ENCODE data around the gene SNRNP70. TPM values are rescaled to one million over a fixed set of nuclear protein-coding genes. Genes with fewer than 3 reads are reported as not detected.
A peak's percentile ranks its signal among the peaks of the same experiment; 100 is the strongest.

The SNRNP70 gene
- total RNA-seq, 1 donor from 2014 or later = 203 TPM

DNA sequence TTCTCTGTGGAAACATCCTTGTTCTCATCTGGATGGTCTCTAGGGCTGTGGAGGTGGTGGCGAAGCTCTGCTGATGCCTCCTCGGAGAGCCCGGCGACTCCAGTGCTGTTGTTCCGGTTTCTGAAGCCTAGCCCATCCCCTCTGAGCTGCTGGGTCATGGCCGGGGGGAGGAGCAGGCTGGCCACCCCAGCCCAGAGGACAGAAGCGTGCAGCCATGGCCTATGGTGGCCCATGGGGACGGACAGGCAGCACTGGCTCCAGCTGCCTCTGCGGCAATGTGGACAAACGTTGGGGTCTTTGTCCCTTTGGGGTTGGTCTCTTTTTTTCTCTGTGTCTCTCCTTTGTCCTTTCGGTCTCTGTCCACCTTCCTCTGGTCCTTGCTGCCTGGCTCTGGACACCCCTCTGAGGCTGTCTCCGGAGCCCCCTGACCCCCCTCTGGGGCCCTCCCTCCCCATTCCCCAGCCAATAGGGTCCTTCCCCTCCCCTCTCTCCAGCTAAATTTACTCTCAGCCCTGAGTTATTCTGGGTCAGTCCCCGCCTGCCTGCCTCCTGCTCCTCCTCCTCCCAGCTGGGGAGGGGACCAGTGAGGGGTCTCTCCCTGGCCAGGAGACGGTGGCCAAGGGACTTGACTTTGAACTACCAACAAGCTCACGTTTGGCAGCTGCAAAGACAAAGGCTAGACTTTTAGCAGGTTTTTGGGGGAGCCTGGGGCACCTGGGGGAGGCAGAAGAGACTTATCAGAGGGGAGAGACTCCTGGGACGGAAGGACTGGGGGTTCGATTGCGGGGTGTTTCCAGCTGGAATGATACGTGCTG is 70.0 kb downstream of the SNRNP70 start, which contains the start of gene HRC:
HRC (minus strand) TSS at position 392 of the 815 bp plus-strand sequence; CDS start at position 233, 159 bp downstream.
- DNase-seq (ENCODE audit: low spot score) = no peak
- Mint-ChIP-seq H3K4me3 (ENCODE audit: unreplicated experiment) (peak within 1 kb of the TSS; percentile 75), H3K36me3 (ENCODE audit: low read depth, unreplicated experiment) (peaks cover 25% of the 10 kb centered on the region), H3K4me1 (ENCODE audit: unreplicated experiment) (peaks cover 24% of the 10 kb centered on the region), H3K9me3 (ENCODE audit: unreplicated experiment) (no peaks in the 10 kb centered on the region), H3K27ac (ENCODE audit: unreplicated experiment) (no peak within 1 kb of the TSS), H3K27me3 (ENCODE audit: unreplicated experiment) (peaks cover 20% of the 10 kb centered on the region)
- TF ChIP-seq, protein P1, sequence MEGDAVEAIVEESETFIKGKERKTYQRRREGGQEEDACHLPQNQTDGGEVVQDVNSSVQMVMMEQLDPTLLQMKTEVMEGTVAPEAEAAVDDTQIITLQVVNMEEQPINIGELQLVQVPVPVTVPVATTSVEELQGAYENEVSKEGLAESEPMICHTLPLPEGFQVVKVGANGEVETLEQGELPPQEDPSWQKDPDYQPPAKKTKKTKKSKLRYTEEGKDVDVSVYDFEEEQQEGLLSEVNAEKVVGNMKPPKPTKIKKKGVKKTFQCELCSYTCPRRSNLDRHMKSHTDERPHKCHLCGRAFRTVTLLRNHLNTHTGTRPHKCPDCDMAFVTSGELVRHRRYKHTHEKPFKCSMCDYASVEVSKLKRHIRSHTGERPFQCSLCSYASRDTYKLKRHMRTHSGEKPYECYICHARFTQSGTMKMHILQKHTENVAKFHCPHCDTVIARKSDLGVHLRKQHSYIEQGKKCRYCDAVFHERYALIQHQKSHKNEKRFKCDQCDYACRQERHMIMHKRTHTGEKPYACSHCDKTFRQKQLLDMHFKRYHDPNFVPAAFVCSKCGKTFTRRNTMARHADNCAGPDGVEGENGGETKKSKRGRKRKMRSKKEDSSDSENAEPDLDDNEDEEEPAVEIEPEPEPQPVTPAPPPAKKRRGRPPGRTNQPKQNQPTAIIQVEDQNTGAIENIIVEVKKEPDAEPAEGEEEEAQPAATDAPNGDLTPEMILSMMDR (IDR thresholded peaks at IDR 0.05; ENCODE audit: unreplicated experiment) = no peak

DNA sequence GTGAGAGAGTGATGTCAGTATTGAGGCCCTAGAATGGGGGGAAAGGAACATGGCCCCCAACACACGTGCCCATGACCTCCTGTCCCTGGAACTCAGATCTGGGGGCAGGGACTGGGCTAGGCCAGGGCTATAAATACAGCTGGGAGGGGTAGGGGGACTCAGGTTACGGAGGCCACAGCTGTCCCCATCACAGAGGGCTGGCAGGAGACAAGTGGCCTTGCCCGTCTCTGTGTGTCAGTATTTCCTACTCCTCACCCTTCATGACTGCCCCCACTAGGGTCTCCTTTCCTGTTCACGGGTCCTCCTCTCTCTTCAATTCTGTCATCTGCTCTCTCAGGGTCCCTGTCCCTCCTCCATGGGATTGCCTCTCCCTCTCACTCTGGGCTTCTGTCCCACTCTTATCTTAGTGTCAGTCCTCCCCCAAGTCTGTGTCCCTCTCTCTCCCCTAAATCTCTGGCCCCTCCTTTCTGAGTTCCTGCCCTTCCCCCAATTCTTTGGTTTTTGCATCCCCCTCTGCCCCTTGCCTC is 70.6 kb downstream of the SNRNP70 start:
- peaks cover 22% of the 10 kb centered on the region for H3K27me3 Mint-ChIP-seq (ENCODE audit: unreplicated experiment)
- H3K4me1 Mint-ChIP-seq (ENCODE audit: unreplicated experiment) = peaks cover 24% of the 10 kb centered on the region
- DNase-seq (ENCODE audit: low spot score) = no peak
- H3K9me3 Mint-ChIP-seq (ENCODE audit: unreplicated experiment) = no peaks in the 10 kb centered on the region
- peaks cover 30% of the 10 kb centered on the region for H3K36me3 Mint-ChIP-seq (ENCODE audit: low read depth, unreplicated experiment)
- peak overlapping the region; percentile 48 for H3K4me3 Mint-ChIP-seq (ENCODE audit: unreplicated experiment)
- H3K27ac Mint-ChIP-seq (ENCODE audit: unreplicated experiment) = no peak overlapping the region
- TF ChIP-seq, protein P1 (IDR thresholded peaks at IDR 0.05; ENCODE audit: unreplicated experiment) = no peak

DNA sequence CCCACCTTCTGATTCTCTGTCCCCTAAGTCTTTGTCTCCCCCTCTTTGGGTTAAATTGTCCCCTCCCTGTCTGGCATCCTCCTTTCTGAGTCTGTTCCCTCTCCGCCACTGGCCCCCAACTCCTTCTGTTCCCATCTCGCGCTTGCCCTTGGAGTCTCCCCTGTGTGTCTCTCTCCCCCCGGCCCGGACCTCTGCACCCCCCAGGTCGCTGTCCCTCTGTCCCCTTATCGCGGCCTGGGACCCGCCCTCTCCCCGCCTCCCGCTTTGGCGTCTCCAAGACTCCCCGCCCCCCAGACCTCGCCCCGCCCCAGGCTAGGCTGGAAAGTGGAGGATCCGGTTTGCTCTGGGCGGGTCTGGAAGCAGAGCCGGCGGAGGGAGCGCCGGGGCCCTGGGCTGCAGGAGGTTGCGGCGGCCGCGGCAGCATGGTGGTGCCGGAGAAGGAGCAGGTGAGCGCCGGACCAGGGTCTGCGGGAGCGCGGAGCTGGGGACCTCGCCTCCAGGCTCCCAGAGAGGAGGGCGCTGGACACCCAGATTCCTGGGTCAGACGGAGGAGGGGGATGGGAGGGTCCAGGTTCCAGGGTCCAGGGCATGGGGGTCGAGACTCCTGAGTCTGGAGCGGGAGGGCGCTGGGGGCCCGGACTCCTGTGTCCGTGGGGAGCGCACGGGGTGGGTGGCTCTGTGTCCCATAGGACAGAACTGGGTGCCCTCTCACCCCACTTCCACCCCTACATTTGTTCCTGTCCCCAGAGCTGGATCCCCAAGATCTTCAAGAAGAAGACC is 72.4 kb downstream of the SNRNP70 start, which contains the start of gene TRPM4:
TRPM4 (plus strand) TSS at position 348 of the 780 bp plus-strand sequence; CDS start at position 423, 75 bp downstream.
- Mint-ChIP-seq H3K4me1 (ENCODE audit: unreplicated experiment) (peaks cover 21% of the 10 kb centered on the region), H3K9me3 (ENCODE audit: unreplicated experiment) (no peaks in the 10 kb centered on the region), H3K27ac (ENCODE audit: unreplicated experiment) (peak within 1 kb of the TSS; percentile 39), H3K4me3 (ENCODE audit: unreplicated experiment) (peak within 1 kb of the TSS; percentile 92), H3K36me3 (ENCODE audit: low read depth, unreplicated experiment) (peaks cover 36% of the 10 kb centered on the region), H3K27me3 (ENCODE audit: unreplicated experiment) (peaks cover 20% of the 10 kb centered on the region)
- peak; percentile 91 for DNase-seq (ENCODE audit: low spot score)
- TF ChIP-seq, protein P1 (IDR thresholded peaks at IDR 0.05; ENCODE audit: unreplicated experiment) = no peak

Other genes with a start within 250 kb of the SNRNP70 start
- gene HSD17B14, start 249.0 kb upstream of the SNRNP70 start, total RNA-seq (ENCODE audit: unreplicated experiment) = 65.6 TPM
- gene PLEKHA4, start 216.8 kb upstream of the SNRNP70 start, total RNA-seq (ENCODE audit: unreplicated experiment) = 14.1 TPM
- gene PPP1R15A, start 213.0 kb upstream of the SNRNP70 start, total RNA-seq (ENCODE audit: unreplicated experiment) = 65.8 TPM
- gene TULP2, start 186.7 kb upstream of the SNRNP70 start, total RNA-seq (ENCODE audit: unreplicated experiment) = 4.3 TPM
- gene NUCB1, start 185.1 kb upstream of the SNRNP70 start, total RNA-seq (ENCODE audit: unreplicated experiment) = 244 TPM
- gene DHDH, start 151.8 kb upstream of the SNRNP70 start, total RNA-seq (ENCODE audit: unreplicated experiment) = 1.0 TPM
- gene BAX, start 130.6 kb upstream of the SNRNP70 start, total RNA-seq (ENCODE audit: unreplicated experiment) = 286 TPM
- gene FTL, start 120.1 kb upstream of the SNRNP70 start, total RNA-seq (ENCODE audit: unreplicated experiment) = 1,109 TPM
- gene GYS1, start 92.1 kb upstream of the SNRNP70 start, total RNA-seq (ENCODE audit: unreplicated experiment) = 45.7 TPM
- 80.6 TPM for gene RUVBL2, start 91.6 kb upstream of the SNRNP70 start, total RNA-seq (ENCODE audit: unreplicated experiment)
- 1.4 TPM for gene LHB, start 68.4 kb upstream of the SNRNP70 start, total RNA-seq (ENCODE audit: unreplicated experiment)
- not detected for gene CGB3, start 61.1 kb upstream of the SNRNP70 start, total RNA-seq (ENCODE audit: unreplicated experiment)
- gene CGB2, start 53.6 kb upstream of the SNRNP70 start, total RNA-seq (ENCODE audit: unreplicated experiment) = not detected
- not detected for gene CGB1, start 48.6 kb upstream of the SNRNP70 start, total RNA-seq (ENCODE audit: unreplicated experiment)
- not detected for gene CGB5, start 41.6 kb upstream of the SNRNP70 start, total RNA-seq (ENCODE audit: unreplicated experiment)
- not detected for gene CGB8, start 36.3 kb upstream of the SNRNP70 start, total RNA-seq (ENCODE audit: unreplicated experiment)
- gene CGB7, start 27.7 kb upstream of the SNRNP70 start, total RNA-seq (ENCODE audit: unreplicated experiment) = not detected
- gene NTF4, start 20.6 kb upstream of the SNRNP70 start, total RNA-seq (ENCODE audit: unreplicated experiment) = not detected
- gene KCNA7, start 12.8 kb upstream of the SNRNP70 start, total RNA-seq (ENCODE audit: unreplicated experiment) = not detected
- 5.8 TPM for gene LIN7B, start 28.9 kb downstream of the SNRNP70 start, total RNA-seq (ENCODE audit: unreplicated experiment)
- gene C19orf73, start 33.7 kb downstream of the SNRNP70 start, total RNA-seq (ENCODE audit: unreplicated experiment) = 0.51 TPM
- gene PPFIA3, start 34.1 kb downstream of the SNRNP70 start, total RNA-seq (ENCODE audit: unreplicated experiment) = 19.7 TPM
- gene HRC, start 69.9 kb downstream of the SNRNP70 start, total RNA-seq (ENCODE audit: unreplicated experiment) = 0.72 TPM
- gene TRPM4, start 72.3 kb downstream of the SNRNP70 start, total RNA-seq (ENCODE audit: unreplicated experiment) = 75.3 TPM
- 4.0 TPM for gene SLC6A16, start 239.7 kb downstream of the SNRNP70 start, total RNA-seq (ENCODE audit: unreplicated experiment)
- gene CD37, start 250.0 kb downstream of the SNRNP70 start, total RNA-seq (ENCODE audit: unreplicated experiment) = not detected

Data from endothelial cell (in vitro differentiated cells).